SU-DHL-6 (cell line): ENCODE measurements around the gene NELL1.

Experiments
- EZH2phosphoT487 ChIP-seq: fragments of 200-600 bp; sonication (generic), shearing (Covaris generic); conservative IDR thresholded peaks from 2 replicates; pipeline ENCODE4 v1.6.1; 2018; ENCODE audit warnings: mild to moderate bottlenecking, antibody characterized with exemption, low read length, moderate library complexity, mixed read lengths
- TF ChIP-seq, protein P1 (sequence below): fragments of 200-600 bp; sonication (generic); IDR thresholded peaks from one replicate; pipeline ENCODE4 v1.5.1; 2017; ENCODE audit warnings: antibody characterized with exemption, mild to moderate bottlenecking, low read length, moderate library complexity; ENCODE audit not compliant: insufficient read depth, poor library complexity, severe bottlenecking

GRCh38 chr11:21048626-21049025, 379.2 kb downstream of the NELL1 start:
- TF ChIP-seq, protein P1, sequence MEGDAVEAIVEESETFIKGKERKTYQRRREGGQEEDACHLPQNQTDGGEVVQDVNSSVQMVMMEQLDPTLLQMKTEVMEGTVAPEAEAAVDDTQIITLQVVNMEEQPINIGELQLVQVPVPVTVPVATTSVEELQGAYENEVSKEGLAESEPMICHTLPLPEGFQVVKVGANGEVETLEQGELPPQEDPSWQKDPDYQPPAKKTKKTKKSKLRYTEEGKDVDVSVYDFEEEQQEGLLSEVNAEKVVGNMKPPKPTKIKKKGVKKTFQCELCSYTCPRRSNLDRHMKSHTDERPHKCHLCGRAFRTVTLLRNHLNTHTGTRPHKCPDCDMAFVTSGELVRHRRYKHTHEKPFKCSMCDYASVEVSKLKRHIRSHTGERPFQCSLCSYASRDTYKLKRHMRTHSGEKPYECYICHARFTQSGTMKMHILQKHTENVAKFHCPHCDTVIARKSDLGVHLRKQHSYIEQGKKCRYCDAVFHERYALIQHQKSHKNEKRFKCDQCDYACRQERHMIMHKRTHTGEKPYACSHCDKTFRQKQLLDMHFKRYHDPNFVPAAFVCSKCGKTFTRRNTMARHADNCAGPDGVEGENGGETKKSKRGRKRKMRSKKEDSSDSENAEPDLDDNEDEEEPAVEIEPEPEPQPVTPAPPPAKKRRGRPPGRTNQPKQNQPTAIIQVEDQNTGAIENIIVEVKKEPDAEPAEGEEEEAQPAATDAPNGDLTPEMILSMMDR: no peak
- no peak for TF ChIP-seq EZH2phosphoT487
